Prostate gland (tissue), 2 donors: ENCODE results near the gene L2HGDH.
A peak's percentile ranks its signal among the peaks of the same experiment; 100 is the strongest.

Experiments
- POLR2A ChIP-seq: fragments of 450-650 bp; IDR thresholded peaks from one replicate; pipeline ENCODE4 v1.6.1; 2016; ENCODE audit warnings: antibody characterized with exemption, mild to moderate bottlenecking
- POLR2AphosphoS5 ChIP-seq: sonication (generic); formaldehyde crosslinking; IDR thresholded peaks from one replicate; pipeline ENCODE4 v1.6.1; 2017; ENCODE audit warnings: antibody characterized with exemption
- TF ChIP-seq, protein P1 (sequence below), 4 experiments: fragments of 200-600 bp in 2 of 4; fragments of 450-650 bp in 2 of 4; sonication (generic) in 2 of 4; IDR thresholded peaks; 1 replicate in 3 of 4; 2 replicates in 1 of 4; pipeline ENCODE4 v1.5.1; 2016 to 2019; ENCODE audit warnings: antibody characterized with exemption in 4 of 4, mild to moderate bottlenecking in 2 of 4, moderate library complexity in 2 of 4

DNA sequence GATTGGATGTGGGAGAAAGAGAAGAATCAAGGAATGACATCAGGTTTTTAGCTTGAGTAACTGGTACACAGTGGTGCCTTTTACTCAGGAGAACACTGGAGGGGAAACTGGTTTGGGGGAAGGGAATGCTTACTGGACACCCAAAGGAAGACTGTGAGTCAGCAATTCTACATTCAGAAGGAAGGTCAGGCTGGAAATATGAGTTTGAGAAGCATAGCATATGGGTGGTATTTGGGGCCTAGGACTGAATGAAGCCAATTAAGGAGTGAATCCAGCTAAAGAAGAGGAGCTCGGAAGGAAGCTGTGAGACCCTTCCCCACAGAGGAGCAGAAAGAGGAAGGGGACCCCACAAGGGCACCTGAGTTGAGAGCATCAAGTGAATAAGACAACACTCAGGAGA lies 35.5 kb upstream of the L2HGDH start:
- TF ChIP-seq, protein P1, sequence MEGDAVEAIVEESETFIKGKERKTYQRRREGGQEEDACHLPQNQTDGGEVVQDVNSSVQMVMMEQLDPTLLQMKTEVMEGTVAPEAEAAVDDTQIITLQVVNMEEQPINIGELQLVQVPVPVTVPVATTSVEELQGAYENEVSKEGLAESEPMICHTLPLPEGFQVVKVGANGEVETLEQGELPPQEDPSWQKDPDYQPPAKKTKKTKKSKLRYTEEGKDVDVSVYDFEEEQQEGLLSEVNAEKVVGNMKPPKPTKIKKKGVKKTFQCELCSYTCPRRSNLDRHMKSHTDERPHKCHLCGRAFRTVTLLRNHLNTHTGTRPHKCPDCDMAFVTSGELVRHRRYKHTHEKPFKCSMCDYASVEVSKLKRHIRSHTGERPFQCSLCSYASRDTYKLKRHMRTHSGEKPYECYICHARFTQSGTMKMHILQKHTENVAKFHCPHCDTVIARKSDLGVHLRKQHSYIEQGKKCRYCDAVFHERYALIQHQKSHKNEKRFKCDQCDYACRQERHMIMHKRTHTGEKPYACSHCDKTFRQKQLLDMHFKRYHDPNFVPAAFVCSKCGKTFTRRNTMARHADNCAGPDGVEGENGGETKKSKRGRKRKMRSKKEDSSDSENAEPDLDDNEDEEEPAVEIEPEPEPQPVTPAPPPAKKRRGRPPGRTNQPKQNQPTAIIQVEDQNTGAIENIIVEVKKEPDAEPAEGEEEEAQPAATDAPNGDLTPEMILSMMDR (IDR thresholded peaks at IDR 0.05), result no peak
- TF ChIP-seq POLR2A, result no peak
- peak; percentile 49 for TF ChIP-seq POLR2AphosphoS5
